Activated CD4-positive, alpha-beta T cell treated with anti-CD3 and anti-CD28 coated beads, Interleukin-2, amount 10 ng/mL, durations not matched to agents 24 days and 14 days (primary cell): ENCODE data around the gene AP5M1. TPM values are rescaled to one million over a fixed set of nuclear protein-coding genes. Genes with fewer than 3 reads are reported as not detected.
"Not testable (repeated sequence)": the region's sequence is repeated elsewhere in the genome, so short reads cannot be mapped to it uniquely, and the experiment has no call there.

Experiments
- DNase-seq: peaks from one replicate; pipeline ENCODE4 v3.0.0; 2022
- H3K27ac Mint-ChIP-seq: one replicate; pipeline ENCODE4 v1.8.0; 2022; ENCODE audit warnings: mild to moderate bottlenecking, mixed read lengths
- H3K27me3 Mint-ChIP-seq: one replicate; pipeline ENCODE4 v1.8.0; 2022; ENCODE audit warnings: mixed read lengths
- H3K36me3 Mint-ChIP-seq: one replicate; pipeline ENCODE4 v1.8.0; 2022; ENCODE audit warnings: low read depth, mild to moderate bottlenecking, mixed read lengths
- H3K4me1 Mint-ChIP-seq: one replicate; pipeline ENCODE4 v1.8.0; 2021; ENCODE audit warnings: mixed read lengths
- H3K4me3 Mint-ChIP-seq: one replicate; pipeline ENCODE4 v1.8.0; 2022; ENCODE audit warnings: mild to moderate bottlenecking, moderate library complexity, mixed read lengths
- H3K9me3 Mint-ChIP-seq: one replicate; pipeline ENCODE4 v1.8.0; 2021; ENCODE audit warnings: mixed read lengths
- intact Hi-C: fragments of 100-400 bp; cut with micrococcal nuclease; formaldehyde crosslinking; loops from one replicate; pipeline ENCODE4 v1.15.1; 2023
- total RNA-seq: library from RNA; stranded (reverse); gene quantifications from 2 replicates; pipeline ENCODE4 v1.2.3, GENCODE V29; 2022

AP5M1 gene, protein sequence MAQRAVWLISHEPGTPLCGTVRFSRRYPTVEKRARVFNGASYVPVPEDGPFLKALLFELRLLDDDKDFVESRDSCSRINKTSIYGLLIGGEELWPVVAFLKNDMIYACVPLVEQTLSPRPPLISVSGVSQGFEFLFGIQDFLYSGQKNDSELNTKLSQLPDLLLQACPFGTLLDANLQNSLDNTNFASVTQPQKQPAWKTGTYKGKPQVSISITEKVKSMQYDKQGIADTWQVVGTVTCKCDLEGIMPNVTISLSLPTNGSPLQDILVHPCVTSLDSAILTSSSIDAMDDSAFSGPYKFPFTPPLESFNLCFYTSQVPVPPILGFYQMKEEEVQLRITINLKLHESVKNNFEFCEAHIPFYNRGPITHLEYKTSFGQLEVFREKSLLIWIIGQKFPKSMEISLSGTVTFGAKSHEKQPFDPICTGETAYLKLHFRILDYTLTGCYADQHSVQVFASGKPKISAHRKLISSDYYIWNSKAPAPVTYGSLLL
- total RNA-seq: 41.6 and 47.5 TPM in 2 replicates

DNA sequence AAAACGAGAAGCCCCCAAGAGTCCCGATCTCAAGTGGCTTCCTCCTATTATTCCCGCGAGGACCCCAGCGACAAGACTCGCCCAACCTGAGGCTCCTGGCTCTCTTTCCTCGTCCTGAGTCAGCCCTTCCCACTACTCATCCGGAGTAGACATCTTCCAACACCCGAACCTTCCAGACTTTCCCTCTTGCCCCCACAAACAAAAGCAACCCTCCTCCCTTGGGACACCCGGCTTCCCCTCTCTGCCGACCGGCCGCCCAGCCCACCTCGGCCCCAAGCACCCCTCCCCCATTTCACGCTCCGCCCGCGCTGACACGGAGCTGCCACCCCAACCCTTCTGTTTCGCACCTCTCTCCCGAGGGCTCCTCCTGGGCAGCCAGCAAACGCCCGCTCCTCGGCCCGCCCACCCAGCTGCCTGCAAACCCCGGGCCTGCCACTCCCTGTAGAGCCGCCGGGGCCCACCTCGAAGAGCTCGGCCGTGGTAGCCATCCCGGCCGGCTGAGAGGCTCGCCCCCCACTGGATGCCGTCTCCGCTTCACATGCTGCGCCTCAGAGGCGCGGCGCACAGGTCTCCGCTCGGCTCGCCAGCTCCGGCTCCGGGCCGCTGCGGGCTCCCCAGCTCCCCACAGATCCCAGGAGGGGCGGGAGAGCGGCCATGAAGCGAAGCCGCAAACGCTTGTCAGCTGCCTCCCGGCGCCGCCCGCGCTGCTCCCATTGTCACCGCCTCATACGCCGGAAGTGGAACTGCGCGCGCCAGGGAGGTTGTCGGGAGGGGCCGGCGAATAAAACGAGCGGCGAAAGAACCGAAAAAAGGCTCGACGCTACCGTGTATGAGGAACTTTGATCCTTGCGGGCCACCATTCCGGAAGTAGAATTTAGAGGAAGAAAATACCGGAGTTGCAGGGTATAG, at the start of gene AP5M1, which contains the start of gene EXOC5:
AP5M1 (plus strand) TSS at position 811 of the 909 bp plus-strand sequence. CDS start 344 bp downstream, outside the sequence.
EXOC5 (minus strand) TSS at position 745 of the 909 bp plus-strand sequence; CDS start at position 488, 257 bp downstream.
- H3K27me3 Mint-ChIP-seq: no peaks in the 10 kb centered on the region

DNA sequence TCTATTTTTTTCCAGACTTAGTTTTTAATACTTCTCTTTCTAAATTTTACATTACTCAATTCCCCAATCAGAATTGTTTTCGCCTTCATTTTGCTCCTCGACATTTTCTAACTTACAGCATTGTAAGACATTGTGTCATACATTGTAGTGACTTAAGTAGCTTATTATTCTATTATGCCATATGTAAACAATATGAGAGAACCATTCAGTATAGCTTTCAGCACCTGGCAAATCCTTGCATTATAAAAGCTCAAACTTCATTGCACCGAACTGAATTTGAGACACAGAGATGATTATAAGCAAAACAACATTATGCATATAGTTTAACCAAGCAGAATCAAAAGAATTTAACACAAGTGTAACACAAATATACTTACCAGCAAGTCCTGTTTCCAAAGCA, 46.8 kb upstream of the AP5M1 start:
- peaks cover 35% of the 10 kb centered on the region for H3K36me3 Mint-ChIP-seq
- no peaks in the 10 kb centered on the region for H3K27me3 Mint-ChIP-seq
- no peak overlapping the region for H3K27ac Mint-ChIP-seq
- intact Hi-C loops: no loop called here
- H3K4me3 Mint-ChIP-seq: no peak overlapping the region
- no peaks in the 10 kb centered on the region for H3K4me1 Mint-ChIP-seq
- no peaks in the 10 kb centered on the region for H3K9me3 Mint-ChIP-seq
- DNase-seq: no peak

More for the DNA sequence above, at the start of gene AP5M1, which contains the start of gene EXOC5:
- Mint-ChIP-seq H3K27ac (peak within 1 kb of the TSS; percentile 100), H3K9me3 (no peaks in the 10 kb centered on the region), H3K4me3 (peak within 1 kb of the TSS; percentile 96), H3K4me1 (peaks cover 46% of the 10 kb centered on the region), H3K36me3 (peaks cover 14% of the 10 kb centered on the region)
- DNase-seq: peak; percentile 98
- intact Hi-C loops: loop anchor here (1.0 to 10.0 kb wide), 4 partner anchors 122 to 1688 kb away; partner anchors contain the start of genes KTN1 and NAA30

DNA sequence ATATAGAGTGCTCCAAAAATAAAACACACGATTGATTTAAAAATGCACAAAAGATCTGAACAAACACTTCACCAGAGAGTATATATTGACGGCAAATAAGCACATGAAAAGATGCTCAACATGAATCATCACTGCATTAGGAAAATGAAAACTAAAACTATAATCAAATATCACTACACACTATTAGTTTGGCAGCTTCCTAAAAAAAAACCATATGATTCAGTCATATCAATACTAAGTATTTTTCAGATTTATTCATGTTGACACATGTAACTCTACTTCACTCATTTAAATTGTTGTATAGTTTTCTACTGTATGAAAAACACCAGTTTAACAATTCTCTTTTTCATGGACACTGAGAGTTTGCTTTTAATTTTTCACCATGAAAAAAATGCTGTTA, 41.7 kb upstream of the AP5M1 start:
- Mint-ChIP-seq H3K36me3 (peaks cover 45% of the 10 kb centered on the region), H3K9me3 (no peaks in the 10 kb centered on the region), H3K4me3 (no peak overlapping the region), H3K27me3 (no peaks in the 10 kb centered on the region), H3K27ac (no peak overlapping the region), H3K4me1 (peaks cover 2% of the 10 kb centered on the region)
- DNase-seq: no peak
- intact Hi-C loops: no loop called here

DNA sequence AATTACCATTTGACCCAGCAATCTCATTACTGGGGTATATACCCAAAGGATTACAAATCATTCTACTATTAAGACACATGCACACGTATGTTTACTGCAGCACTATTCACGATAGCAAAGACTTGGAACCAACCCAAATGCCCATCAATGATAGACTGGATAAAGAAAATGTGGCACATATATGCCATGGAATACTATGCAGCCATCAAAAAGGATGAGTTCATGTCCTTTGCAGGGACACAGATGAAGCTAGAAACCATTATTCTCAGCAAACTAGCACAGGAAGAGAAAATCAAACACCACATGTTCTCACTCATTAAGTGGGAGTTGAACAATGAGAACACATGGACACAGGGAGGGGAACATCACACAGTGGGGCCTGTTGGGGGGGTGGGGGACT, 40.5 kb upstream of the AP5M1 start:
- H3K4me1 Mint-ChIP-seq, H3K27ac Mint-ChIP-seq, H3K9me3 Mint-ChIP-seq, DNase-seq, H3K27me3 Mint-ChIP-seq, intact Hi-C loops, H3K4me3 Mint-ChIP-seq: not testable (repeated sequence)
- H3K36me3 Mint-ChIP-seq: peaks cover 49% of the 10 kb centered on the region

DNA sequence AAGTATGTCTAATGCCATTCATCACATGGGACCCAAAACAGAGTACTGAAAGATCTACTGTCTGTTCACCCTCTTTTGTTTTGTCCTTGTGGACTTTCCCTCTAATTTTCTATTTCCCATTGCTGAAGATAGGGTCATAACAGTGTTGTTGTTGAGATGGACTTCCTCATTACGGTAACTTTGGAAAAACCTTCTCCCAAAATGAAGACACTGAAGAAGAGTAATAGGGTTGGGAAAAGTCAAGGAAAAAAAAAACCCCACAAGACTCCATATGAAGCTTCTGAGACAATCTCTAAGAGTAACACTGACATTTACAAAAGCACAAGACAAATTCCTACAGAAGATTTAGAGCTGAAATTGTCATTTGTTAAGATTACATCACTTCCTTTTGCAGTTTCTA, 36.8 kb upstream of the AP5M1 start:
- no peak overlapping the region for H3K4me3 Mint-ChIP-seq
- intact Hi-C loops: loop anchor here (10.0 kb wide), 1 partner anchor 63 kb away; no protein-coding TSS in a partner anchor
- H3K4me1 Mint-ChIP-seq: peaks cover 4% of the 10 kb centered on the region
- no peaks in the 10 kb centered on the region for H3K27me3 Mint-ChIP-seq
- H3K27ac Mint-ChIP-seq: no peak overlapping the region
- peaks cover 37% of the 10 kb centered on the region for H3K36me3 Mint-ChIP-seq
- H3K9me3 Mint-ChIP-seq: no peaks in the 10 kb centered on the region
- no peak for DNase-seq

GRCh38 chr14:57240115-57240514, 28.7 kb upstream of the AP5M1 start:
- DNase-seq, H3K9me3 Mint-ChIP-seq, H3K27me3 Mint-ChIP-seq, H3K27ac Mint-ChIP-seq, H3K4me1 Mint-ChIP-seq, H3K4me3 Mint-ChIP-seq, intact Hi-C loops: not testable (repeated sequence)
- peaks cover 19% of the 10 kb centered on the region for H3K36me3 Mint-ChIP-seq

DNA sequence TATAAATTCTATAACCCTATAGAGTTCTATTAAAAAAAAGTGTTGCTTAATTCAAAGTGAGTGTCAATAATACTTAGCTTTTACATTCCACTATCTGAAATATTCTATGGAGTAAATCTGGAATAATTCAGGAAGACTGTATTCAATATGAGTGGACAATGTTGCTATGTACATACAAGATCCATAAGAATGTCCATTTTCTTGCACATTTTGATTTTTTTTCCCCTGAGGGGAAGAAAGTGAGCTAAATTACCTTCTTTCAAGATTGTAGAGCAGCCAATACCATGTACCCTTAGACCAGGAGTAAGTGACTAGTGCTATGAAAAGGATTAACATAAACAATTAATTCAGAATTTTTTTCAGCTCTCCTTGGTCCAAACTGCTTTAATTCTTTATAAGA, 25.5 kb upstream of the AP5M1 start:
- DNase-seq: no peak
- intact Hi-C loops: no loop called here
- Mint-ChIP-seq H3K27ac (no peak overlapping the region), H3K27me3 (no peaks in the 10 kb centered on the region), H3K9me3 (no peaks in the 10 kb centered on the region), H3K36me3 (peaks cover 17% of the 10 kb centered on the region), H3K4me1 (no peaks in the 10 kb centered on the region), H3K4me3 (no peak overlapping the region)

DNA sequence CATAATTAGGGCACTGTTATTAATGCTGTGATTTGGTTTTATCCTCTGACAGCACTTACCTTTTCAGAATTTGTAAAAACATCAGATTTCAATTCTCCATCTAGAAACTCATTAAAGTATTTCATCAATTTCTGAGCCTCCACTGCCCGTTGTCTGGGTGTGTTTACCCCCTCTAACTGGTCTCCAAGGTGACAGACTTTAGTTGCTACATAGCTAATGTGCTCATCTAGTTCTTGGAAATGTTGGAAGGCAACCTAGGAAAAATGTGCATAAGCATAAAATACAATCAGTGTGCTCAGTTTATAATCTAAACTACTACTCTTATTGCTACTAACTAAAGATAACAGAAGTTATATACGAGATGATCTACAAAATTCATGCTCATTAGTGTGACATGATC, 24.7 kb upstream of the AP5M1 start:
- no peaks in the 10 kb centered on the region for H3K9me3 Mint-ChIP-seq
- DNase-seq: no peak
- H3K27me3 Mint-ChIP-seq: no peaks in the 10 kb centered on the region
- intact Hi-C loops: no loop called here
- H3K36me3 Mint-ChIP-seq: peaks cover 16% of the 10 kb centered on the region
- no peak overlapping the region for H3K27ac Mint-ChIP-seq
- H3K4me3 Mint-ChIP-seq: no peak overlapping the region
- no peaks in the 10 kb centered on the region for H3K4me1 Mint-ChIP-seq

DNA sequence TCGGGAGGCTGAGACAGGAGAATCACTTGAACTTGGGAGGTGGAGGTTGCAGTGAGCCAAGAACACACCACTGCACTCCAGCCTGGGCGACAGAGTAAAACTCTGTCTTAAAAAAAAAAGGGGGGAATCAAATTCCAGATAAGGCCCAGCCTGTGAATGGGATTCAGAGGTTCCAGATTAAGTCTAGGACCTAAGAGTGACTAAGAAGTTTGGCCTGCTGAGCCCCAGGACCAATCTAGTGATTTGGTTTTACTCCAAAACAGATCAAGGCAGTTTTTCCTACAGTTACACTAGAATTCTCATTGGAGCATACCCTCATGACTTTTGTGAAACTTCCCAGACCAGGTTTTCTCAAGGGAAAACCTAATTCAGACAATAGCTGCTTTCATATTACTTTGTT, 22.8 kb upstream of the AP5M1 start:
- peaks cover 3% of the 10 kb centered on the region for H3K4me1 Mint-ChIP-seq
- no peak overlapping the region for H3K4me3 Mint-ChIP-seq
- no peaks in the 10 kb centered on the region for H3K27me3 Mint-ChIP-seq
- H3K27ac Mint-ChIP-seq: no peak overlapping the region
- intact Hi-C loops: no loop called here
- DNase-seq: no peak
- H3K36me3 Mint-ChIP-seq: peaks cover 14% of the 10 kb centered on the region
- no peaks in the 10 kb centered on the region for H3K9me3 Mint-ChIP-seq

- Mint-ChIP-seq H3K4me1 (peaks cover 4% of the 10 kb centered on the region), H3K27ac (no peak overlapping the region), H3K27me3 (no peaks in the 10 kb centered on the region), H3K4me3 (no peak overlapping the region), H3K9me3 (no peaks in the 10 kb centered on the region), H3K36me3 (peaks cover 10% of the 10 kb centered on the region)
- intact Hi-C loops: no loop called here
- DNase-seq: no peak
Observed at GRCh38 chr14:57246933-57247657, 21.7 kb upstream of the AP5M1 start.

DNA sequence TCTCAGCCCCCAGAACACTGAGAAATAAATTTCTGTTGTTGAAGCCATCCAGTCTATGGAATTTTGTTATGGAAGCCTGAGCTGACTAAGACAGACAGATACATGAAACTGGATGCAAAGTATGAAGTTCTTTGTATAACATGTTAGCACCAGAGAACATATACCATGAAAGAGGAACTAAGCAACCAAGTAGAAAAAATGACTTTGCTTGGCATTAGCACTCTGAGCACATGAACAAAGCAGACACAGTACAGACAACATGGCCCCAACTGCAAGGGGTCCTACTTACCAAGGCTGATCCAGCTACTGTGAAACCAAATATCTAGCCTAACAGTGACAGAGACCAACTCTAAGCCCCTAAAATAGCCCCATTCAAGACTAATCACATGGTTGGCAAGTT, 13.9 kb upstream of the AP5M1 start:
- Mint-ChIP-seq H3K4me1 (peaks cover 10% of the 10 kb centered on the region), H3K4me3 (no peak overlapping the region), H3K27me3 (no peaks in the 10 kb centered on the region), H3K27ac (no peak overlapping the region), H3K9me3 (no peaks in the 10 kb centered on the region), H3K36me3 (peaks cover 23% of the 10 kb centered on the region)
- no peak for DNase-seq
- intact Hi-C loops: no loop called here

GRCh38 chr14:57258221-57258620, 10.6 kb upstream of the AP5M1 start:
- DNase-seq, H3K27ac Mint-ChIP-seq, H3K9me3 Mint-ChIP-seq, H3K27me3 Mint-ChIP-seq, H3K4me3 Mint-ChIP-seq, intact Hi-C loops: not testable (repeated sequence)
- peaks cover 26% of the 10 kb centered on the region for H3K36me3 Mint-ChIP-seq
- peaks cover 13% of the 10 kb centered on the region for H3K4me1 Mint-ChIP-seq

DNA sequence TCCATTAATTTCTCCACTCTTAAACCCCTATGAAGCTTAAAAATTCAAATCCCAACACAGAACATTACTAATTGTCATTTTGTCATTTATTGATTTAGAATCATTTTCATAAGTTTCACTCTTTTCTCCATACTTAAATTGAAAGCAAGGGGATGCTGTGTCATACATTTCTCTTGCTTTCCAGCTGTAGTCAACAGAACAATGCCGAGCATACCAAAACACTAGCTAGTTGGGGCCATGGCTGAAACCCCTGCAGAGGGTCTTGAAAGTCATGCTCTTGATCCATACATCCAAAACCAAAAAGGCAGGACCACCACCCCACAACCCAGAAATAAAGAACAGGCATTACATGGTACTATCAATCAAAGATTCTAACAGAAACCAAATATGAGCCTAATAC, 9.1 kb upstream of the AP5M1 start:
- Mint-ChIP-seq H3K36me3 (peaks cover 29% of the 10 kb centered on the region), H3K9me3 (no peaks in the 10 kb centered on the region), H3K27me3 (no peaks in the 10 kb centered on the region), H3K4me1 (peaks cover 17% of the 10 kb centered on the region), H3K27ac (no peak overlapping the region), H3K4me3 (no peak overlapping the region)
- no peak for DNase-seq
- intact Hi-C loops: loop anchor here (10.0 kb wide), 1 partner anchor 675 kb away; no protein-coding TSS in a partner anchor
